Tibial nerve (tissue), 4 donors: ENCODE measurements around the gene MBOAT2. TPM values are rescaled to one million over a fixed set of nuclear protein-coding genes. Genes with fewer than 3 reads are reported as not detected.

Source experiments
- DNase-seq, 2 donors: peaks; one replicate each; pipeline ENCODE4 v3.0.0-alpha.2; 2019; ENCODE audit warnings: low spot score in 2 of 2
- H3K27ac ChIP-seq, 4 donors: fragments of 200-600 bp; sonication (generic) in 3 of 4; one replicate each; pipeline ENCODE4 v1.5.1; 2017 to 2019; ENCODE audit warnings: mild to moderate bottlenecking in 1 of 4
- H3K27me3 ChIP-seq, 2 donors: fragments of 200-600 bp; sonication (generic) in 1 of 2; one replicate each; pipeline versions ENCODE4 v1.5.1 to v1.6.0; 2017 to 2019
- H3K36me3 ChIP-seq, 3 donors: fragments of 200-600 bp; sonication (generic); one replicate each; pipeline ENCODE4 v1.5.1; 2018 to 2019
- H3K4me1 ChIP-seq, 4 donors: fragments of 200-600 bp; sonication (generic) in 3 of 4; one replicate each; pipeline ENCODE4 v1.5.1; 2017 to 2019
- H3K4me3 ChIP-seq, 4 donors: fragments of 200-600 bp; sonication (generic) in 3 of 4; one replicate each; pipeline ENCODE4 v1.5.1; 2017 to 2019; ENCODE audit warnings: mild to moderate bottlenecking in 1 of 4, moderate library complexity in 1 of 4
- H3K9me3 ChIP-seq, 4 donors: fragments of 200-600 bp; sonication (generic) in 3 of 4; one replicate each; pipeline ENCODE4 v1.5.1; 2017 to 2019
- EP300 ChIP-seq, 2 donors: sonication (generic); formaldehyde crosslinking; IDR thresholded peaks; one replicate each; pipeline ENCODE4 v1.6.1; 2017; ENCODE audit warnings: antibody characterized with exemption in 2 of 2, mild to moderate bottlenecking in 1 of 2
- POLR2A ChIP-seq, 2 donors: fragments of 450-650 bp; IDR thresholded peaks; one replicate each; pipeline ENCODE4 v1.6.1; 2017; ENCODE audit warnings: antibody characterized with exemption in 2 of 2, mild to moderate bottlenecking in 2 of 2, moderate library complexity in 2 of 2
- WGBS, 2 donors: methylation state at CpG; one replicate each; pipeline ENCODE4 v1.1.5; 2018; 5-methylcytosine and 5-hydroxymethylcytosine counted together
- total RNA-seq, 4 donors: library from RNA; depleted of rRNA; stranded (reverse); fragments of >200 nt; gene quantifications; one replicate each; pipeline ENCODE4 v1.1.0, GENCODE V29; 2016
- TF ChIP-seq, protein P1 (sequence below), 5 experiments: fragments of 200-600 bp in 3 of 5; fragments of 450-650 bp in 2 of 5; sonication (generic) in 3 of 5; IDR thresholded peaks; one replicate each; pipeline ENCODE4 v1.5.1; 2016 to 2019; ENCODE audit warnings: antibody characterized with exemption in 5 of 5, mild to moderate bottlenecking in 3 of 5, moderate library complexity in 2 of 5

The MBOAT2 gene
- total RNA-seq, 4 donors from 2014 or later, result 23.7 to 56.2 (median 45.5) TPM

DNA sequence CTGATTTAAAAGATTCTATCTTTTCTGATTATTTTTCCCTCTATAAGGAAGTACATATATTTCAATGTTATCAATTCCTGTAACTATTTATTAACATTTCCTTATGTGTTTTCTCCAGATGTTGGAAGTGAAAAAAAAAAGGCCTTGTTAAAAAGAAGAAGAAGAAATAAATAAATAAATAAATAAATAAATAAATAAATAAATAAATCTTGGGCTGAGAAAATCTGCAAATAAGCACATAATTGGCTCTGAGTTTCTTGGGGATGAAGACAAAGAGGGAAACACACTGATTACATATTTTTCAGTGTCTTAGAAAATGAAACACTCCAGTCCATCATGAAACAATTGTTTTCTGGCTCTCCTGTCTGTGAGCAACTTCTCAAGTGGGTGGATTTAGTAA lies 21.1 kb upstream of the MBOAT2 start:
- no peak for TF ChIP-seq EP300 (IDR thresholded peaks at IDR 0.05)
- TF ChIP-seq, protein P1, sequence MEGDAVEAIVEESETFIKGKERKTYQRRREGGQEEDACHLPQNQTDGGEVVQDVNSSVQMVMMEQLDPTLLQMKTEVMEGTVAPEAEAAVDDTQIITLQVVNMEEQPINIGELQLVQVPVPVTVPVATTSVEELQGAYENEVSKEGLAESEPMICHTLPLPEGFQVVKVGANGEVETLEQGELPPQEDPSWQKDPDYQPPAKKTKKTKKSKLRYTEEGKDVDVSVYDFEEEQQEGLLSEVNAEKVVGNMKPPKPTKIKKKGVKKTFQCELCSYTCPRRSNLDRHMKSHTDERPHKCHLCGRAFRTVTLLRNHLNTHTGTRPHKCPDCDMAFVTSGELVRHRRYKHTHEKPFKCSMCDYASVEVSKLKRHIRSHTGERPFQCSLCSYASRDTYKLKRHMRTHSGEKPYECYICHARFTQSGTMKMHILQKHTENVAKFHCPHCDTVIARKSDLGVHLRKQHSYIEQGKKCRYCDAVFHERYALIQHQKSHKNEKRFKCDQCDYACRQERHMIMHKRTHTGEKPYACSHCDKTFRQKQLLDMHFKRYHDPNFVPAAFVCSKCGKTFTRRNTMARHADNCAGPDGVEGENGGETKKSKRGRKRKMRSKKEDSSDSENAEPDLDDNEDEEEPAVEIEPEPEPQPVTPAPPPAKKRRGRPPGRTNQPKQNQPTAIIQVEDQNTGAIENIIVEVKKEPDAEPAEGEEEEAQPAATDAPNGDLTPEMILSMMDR (IDR thresholded peaks at IDR 0.05), result no peak
- no peak for TF ChIP-seq POLR2A (IDR thresholded peaks at IDR 0.05)
- Histone ChIP-seq H3K9me3 (no peaks in the 10 kb centered on the region), H3K4me1 (no peaks in the 10 kb centered on the region), H3K4me3 (no peak overlapping the region), H3K27ac (no peak overlapping the region), H3K27me3 (no peaks in the 10 kb centered on the region), H3K36me3 (no peaks in the 10 kb centered on the region)
- DNase-seq, result no peak

DNA sequence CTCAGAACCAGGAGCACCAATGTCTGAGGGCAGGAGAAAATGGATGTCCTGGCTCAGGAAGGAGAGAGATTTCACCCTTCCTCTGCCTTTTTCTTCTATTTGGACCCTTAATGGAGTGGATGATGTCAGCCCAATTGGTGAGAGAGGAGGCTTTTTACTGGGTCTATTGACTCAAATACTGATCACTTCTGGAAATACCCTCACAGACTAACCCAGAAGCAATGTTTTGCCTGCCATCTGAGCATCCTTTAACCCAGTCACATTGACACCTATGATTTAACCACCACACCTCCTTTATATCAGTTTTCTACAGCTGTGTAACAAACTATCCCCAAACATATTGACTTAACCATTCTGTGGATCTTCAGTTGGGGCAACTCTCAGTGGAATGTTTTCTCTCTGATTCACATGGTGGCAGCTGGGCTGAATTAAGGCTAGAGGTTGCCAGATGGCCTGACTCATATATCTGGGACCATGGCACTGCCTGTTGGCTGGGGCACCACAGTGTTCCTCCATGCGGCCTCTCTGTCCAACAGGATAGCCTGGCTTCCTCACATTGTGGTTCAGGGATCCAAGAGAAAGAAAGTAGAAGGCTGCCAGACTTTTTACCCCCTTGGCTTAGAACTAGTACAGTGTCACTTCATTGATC lies 18.2 kb upstream of the MBOAT2 start:
- WGBS, 2 donors, result 100% methylated on average over 1 of the region's 1 CpG
- Histone ChIP-seq H3K9me3 (no peaks in the 10 kb centered on the region), H3K27me3 (no peaks in the 10 kb centered on the region), H3K27ac (no peak overlapping the region), H3K4me3 (no peak overlapping the region), H3K4me1 (peaks cover 0 to 9% (median 0%) of the 10 kb centered on the region in 4 donors), H3K36me3 (no peaks in the 10 kb centered on the region)
- no peak for DNase-seq
- TF ChIP-seq POLR2A (IDR thresholded peaks at IDR 0.05) (no peak), EP300 (IDR thresholded peaks at IDR 0.05) (no peak)
- TF ChIP-seq, protein P1 (IDR thresholded peaks at IDR 0.05), result no peak

DNA sequence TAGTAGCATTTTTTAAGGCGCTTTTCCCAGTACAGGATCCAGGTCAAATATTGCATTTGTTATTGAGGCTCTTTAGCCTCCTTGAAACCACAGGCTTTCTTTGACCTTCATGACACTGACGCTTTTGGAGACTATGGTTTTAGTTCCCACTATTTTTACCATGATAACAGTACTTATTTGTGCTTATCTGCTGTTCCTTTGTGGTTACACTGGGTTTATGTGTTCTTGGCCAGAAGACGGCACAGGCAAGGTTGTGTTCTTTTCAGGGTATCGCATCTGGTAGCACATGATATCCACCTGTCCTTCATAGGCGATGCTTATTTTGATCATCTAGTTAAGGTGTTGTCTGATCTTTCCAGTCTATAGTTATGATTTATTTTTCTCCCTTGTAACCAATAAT lies 16.8 kb upstream of the MBOAT2 start:
- no peaks in the 10 kb centered on the region for H3K9me3 ChIP-seq
- no peaks in the 10 kb centered on the region for H3K27me3 ChIP-seq
- no peak for DNase-seq
- no peaks in the 10 kb centered on the region for H3K36me3 ChIP-seq
- WGBS, 2 donors, result 90 to 93% methylated on average over 5 of the region's 5 CpGs
- TF ChIP-seq POLR2A (IDR thresholded peaks at IDR 0.05) (no peak), EP300 (IDR thresholded peaks at IDR 0.05) (no peak)
- H3K4me3 ChIP-seq, result no peak overlapping the region
- H3K4me1 ChIP-seq, result peaks cover 0 to 9% (median 0%) of the 10 kb centered on the region in 4 donors
- no peak overlapping the region for H3K27ac ChIP-seq

DNA sequence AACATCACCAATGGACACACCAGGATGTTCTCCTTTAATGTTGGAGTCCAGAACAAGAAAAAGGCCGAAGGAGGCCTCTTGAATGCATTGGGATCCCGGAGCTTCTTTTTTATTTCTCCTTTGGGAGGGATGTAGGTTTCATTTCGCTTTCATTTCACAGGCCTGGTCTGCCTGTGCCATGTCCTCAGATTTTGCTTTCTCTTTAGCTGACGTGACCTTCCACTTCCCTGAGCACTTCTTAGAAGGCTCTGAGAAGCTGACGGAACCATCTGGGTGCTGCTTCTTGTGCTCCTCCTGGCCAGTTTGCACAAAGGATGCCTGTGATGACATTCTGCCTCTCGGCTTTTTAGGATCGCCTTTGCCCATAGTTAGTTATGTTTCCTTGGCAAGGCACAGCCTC lies 15.1 kb upstream of the MBOAT2 start:
- H3K4me1 ChIP-seq, result peaks cover 0 to 9% (median 0%) of the 10 kb centered on the region in 4 donors
- DNase-seq, result no peak
- H3K27ac ChIP-seq, result no peak overlapping the region
- TF ChIP-seq EP300 (IDR thresholded peaks at IDR 0.05) (no peak), POLR2A (IDR thresholded peaks at IDR 0.05) (no peak)
- TF ChIP-seq, protein P1 (IDR thresholded peaks at IDR 0.05), result no peak
- WGBS, 2 donors, result 68 to 72% methylated on average over 7 of the region's 7 CpGs
- H3K27me3 ChIP-seq, result no peaks in the 10 kb centered on the region
- peak overlapping the region in 2 of 4 donors; percentile 12 to 14 for H3K4me3 ChIP-seq
- H3K9me3 ChIP-seq, result no peaks in the 10 kb centered on the region
- no peaks in the 10 kb centered on the region for H3K36me3 ChIP-seq

DNA sequence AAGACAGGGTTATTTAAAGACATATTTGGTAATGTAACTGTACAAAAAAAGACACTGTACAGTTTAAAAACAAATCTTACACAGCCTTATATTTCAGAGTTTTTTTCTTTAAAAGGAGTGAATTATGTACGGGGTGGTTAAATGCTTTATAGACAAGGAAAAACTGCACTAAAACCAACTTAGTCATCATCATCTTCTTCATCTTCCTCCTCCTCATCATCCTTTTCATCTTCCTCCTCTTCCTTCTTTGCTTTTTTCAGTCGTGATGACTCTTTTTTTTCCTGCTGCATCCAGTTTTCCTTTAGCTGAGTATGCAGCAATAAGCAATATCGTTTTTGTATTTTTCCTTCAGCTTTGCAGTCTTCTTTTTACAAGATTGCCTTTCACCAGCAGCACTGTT lies 14.6 kb upstream of the MBOAT2 start:
- H3K4me3 ChIP-seq, result peak overlapping the region in 1 of 4 donors; percentile 14
- TF ChIP-seq, protein P1 (IDR thresholded peaks at IDR 0.05), result no peak
- TF ChIP-seq EP300 (IDR thresholded peaks at IDR 0.05) (no peak), POLR2A (IDR thresholded peaks at IDR 0.05) (no peak)
- H3K27me3 ChIP-seq, result no peaks in the 10 kb centered on the region
- peaks cover 0 to 9% (median 0%) of the 10 kb centered on the region in 4 donors for H3K4me1 ChIP-seq
- no peaks in the 10 kb centered on the region for H3K36me3 ChIP-seq
- H3K27ac ChIP-seq, result no peak overlapping the region
- H3K9me3 ChIP-seq, result no peaks in the 10 kb centered on the region
- 56 to 65% methylated on average over 3 of the region's 3 CpGs for WGBS, 2 donors
- DNase-seq, result no peak
